Smooth muscle cell (in vitro differentiated cells): Measurements from ENCODE around the gene KRTAP9-7. TPM values are rescaled to one million over a fixed set of nuclear protein-coding genes. Genes with fewer than 3 reads are reported as not detected.

Experiments
- DNase-seq: peaks from one replicate; lab custom pipeline; 2025; ENCODE audit not compliant: unreplicated experiment; lab: John Stamatoyannopoulos, UW
- H2AFZ ChIP-seq: fragments of 200-600 bp; sonication (generic); 2 replicates; pipeline ENCODE4 v1.6.0; 2016; ENCODE audit warnings: antibody characterized with exemption, low read depth, mild to moderate bottlenecking
- H3F3A ChIP-seq: fragments of 200-600 bp; sonication (generic); 2 replicates; pipeline ENCODE4 v1.6.0; 2017; ENCODE audit warnings: antibody characterized with exemption, low read depth
- H3K27ac ChIP-seq: fragments of 200-600 bp; sonication (generic); 2 replicates; pipeline ENCODE4 v1.5.1; 2016; ENCODE audit warnings: low read depth, mild to moderate bottlenecking
- H3K27me3 ChIP-seq: fragments of 200-600 bp; sonication (generic); 2 replicates; pipeline ENCODE4 v1.6.1; 2016; ENCODE audit warnings: low read depth, mild to moderate bottlenecking
- H3K36me3 ChIP-seq: fragments of 200-600 bp; sonication (generic); 2 replicates; pipeline ENCODE4 v1.5.1; 2016; ENCODE audit warnings: low read depth
- H3K4me1 ChIP-seq: fragments of 200-600 bp; sonication (generic); 2 replicates; pipeline ENCODE4 v1.5.1; 2016; ENCODE audit warnings: low read depth
- H3K4me2 ChIP-seq: fragments of 200-600 bp; sonication (generic); 2 replicates; pipeline ENCODE4 v1.6.0; 2016; ENCODE audit warnings: mild to moderate bottlenecking
- H3K4me3 ChIP-seq: fragments of 200-600 bp; sonication (generic); 2 replicates; pipeline ENCODE4 v1.5.1; 2016; ENCODE audit warnings: mild to moderate bottlenecking
- H3K79me2 ChIP-seq: fragments of 200-600 bp; sonication (generic); 2 replicates; pipeline ENCODE4 v1.6.0; 2016; ENCODE audit warnings: low read depth, mild to moderate bottlenecking
- H3K9ac ChIP-seq: fragments of 200-600 bp; sonication (generic); 2 replicates; pipeline ENCODE4 v1.6.0; 2016; ENCODE audit warnings: low read depth
- H3K9me3 ChIP-seq: fragments of 200-600 bp; sonication (generic); replicated peaks from 2 replicates; pipeline ENCODE4 v1.5.1; 2016; ENCODE audit warnings: low read depth
- H4K20me1 ChIP-seq: fragments of 200-600 bp; sonication (generic); 2 replicates; pipeline ENCODE4 v1.6.0; 2016; ENCODE audit warnings: low read depth
- CTCF ChIP-seq: fragments of 200-600 bp; sonication (generic); IDR thresholded peaks from 2 replicates; pipeline ENCODE4 v1.5.1; 2017; ENCODE audit warnings: borderline replicate concordance, mild to moderate bottlenecking, antibody characterized with exemption; ENCODE audit not compliant: insufficient read depth, poor library complexity, severe bottlenecking
- WGBS: methylation state at CpG from one replicate; pipeline ENCODE4 v1.1.7; 2016; ENCODE audit warnings: low lambda C conversion rate; 5-methylcytosine and 5-hydroxymethylcytosine counted together
- polyA plus RNA-seq: library from polyadenylated mRNA; unstranded; fragments of >200 nt; fragmentation: Nextera tagmentation; extraction: Ambion mirVana; gene quantifications from 2 replicates; pipeline ENCODE4 v1.2.1, GENCODE V29; 2016
- total RNA-seq: library from RNA; depleted of rRNA; stranded (reverse); fragments of >200 nt; gene quantifications from 2 replicates; pipeline ENCODE4 v1.2.3, GENCODE V29; 2014

The KRTAP9-7 gene
- total and polyA plus RNA-seq, 2 experiments from 2014 or later = not detected

GRCh38 chr17:41315204-41315794 is 39.8 kb downstream of the KRTAP9-7 start, which contains the start of gene KRTAP17-1:
TSS of gene KRTAP17-1 (minus strand) at chr17:41315710. CDS start at chr17:41315650, 60 bp downstream.
- no peak within 1 kb of the TSS for H2AFZ ChIP-seq
- H3K4me3 ChIP-seq = no peak within 1 kb of the TSS
- H3K9ac ChIP-seq = no peak within 1 kb of the TSS
- no peak within 1 kb of the TSS for H3K4me2 ChIP-seq
- no peaks in the 10 kb centered on the region for H3F3A ChIP-seq
- DNase-seq = no peak
- no peaks in the 10 kb centered on the region for H3K4me1 ChIP-seq
- TF ChIP-seq CTCF = no peak
- H3K27me3 ChIP-seq = peaks cover 11% of the 10 kb centered on the region
- 94% methylated on average over 20 of the region's 24 CpGs for WGBS
- no peaks in the 10 kb centered on the region for H3K79me2 ChIP-seq
- no peaks in the 10 kb centered on the region for H3K36me3 ChIP-seq
- H4K20me1 ChIP-seq = no peaks in the 10 kb centered on the region
- no peaks in the 10 kb centered on the region for H3K9me3 ChIP-seq
- no peak within 1 kb of the TSS for H3K27ac ChIP-seq

- Histone ChIP-seq H3K9ac (no peak overlapping the region), H2AFZ (no peak overlapping the region), H3K9me3 (no peaks in the 10 kb centered on the region), H3F3A (no peaks in the 10 kb centered on the region), H3K4me3 (no peak overlapping the region), H3K36me3 (no peaks in the 10 kb centered on the region), H3K4me2 (no peak overlapping the region), H3K4me1 (no peaks in the 10 kb centered on the region), H3K79me2 (no peaks in the 10 kb centered on the region), H3K27ac (no peak overlapping the region), H4K20me1 (no peaks in the 10 kb centered on the region), H3K27me3 (peaks cover 11% of the 10 kb centered on the region)
- TF ChIP-seq CTCF = no peak
- 89% methylated on average over 17 of the region's 17 CpGs for WGBS
- no peak for DNase-seq
These were observed 40.4 kb downstream of the KRTAP9-7 start for GRCh38 chr17:41315814-41316445.

GRCh38 chr17:41318231-41318630 is 42.7 kb downstream of the KRTAP9-7 start:
- Histone ChIP-seq H2AFZ (no peak overlapping the region), H3K36me3 (no peaks in the 10 kb centered on the region), H3K9me3 (no peaks in the 10 kb centered on the region), H3K4me3 (no peak overlapping the region), H4K20me1 (no peaks in the 10 kb centered on the region), H3K79me2 (no peaks in the 10 kb centered on the region), H3K27me3 (peaks cover 6% of the 10 kb centered on the region), H3K9ac (no peak overlapping the region), H3K4me1 (no peaks in the 10 kb centered on the region), H3K4me2 (no peak overlapping the region), H3K27ac (no peak overlapping the region), H3F3A (no peaks in the 10 kb centered on the region)
- 80% methylated on average over 2 of the region's 2 CpGs for WGBS
- no peak for TF ChIP-seq CTCF
- DNase-seq = no peak
